ENCODE measurements around the gene TRIM65. TPM values are rescaled to one million over a fixed set of nuclear protein-coding genes. Genes with fewer than 3 reads are reported as not detected.

TRIM65 gene
- total RNA-seq, 1 donor, result 22.5 TPM

DNA sequence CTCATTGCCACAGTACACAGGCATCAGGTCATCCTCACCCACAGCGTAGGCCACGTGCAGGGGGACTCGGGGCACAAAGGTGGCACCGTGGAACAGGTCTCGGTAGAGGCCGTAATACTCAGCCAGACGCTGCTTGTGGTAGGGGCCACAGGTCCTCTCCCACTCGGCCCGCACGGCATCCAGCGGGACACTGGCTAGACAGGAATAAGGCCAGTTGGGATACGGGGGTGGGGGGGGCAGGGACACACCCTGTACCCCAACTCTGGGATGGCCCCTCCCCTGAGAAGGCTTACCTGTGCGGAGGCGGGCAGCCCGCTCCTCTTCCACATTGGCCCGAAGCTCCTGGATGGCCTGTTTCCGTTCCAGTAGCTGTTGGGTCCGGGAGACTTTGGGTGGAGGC, 5.0 kb upstream of the TRIM65 start:
- TF ChIP-seq, protein P1, sequence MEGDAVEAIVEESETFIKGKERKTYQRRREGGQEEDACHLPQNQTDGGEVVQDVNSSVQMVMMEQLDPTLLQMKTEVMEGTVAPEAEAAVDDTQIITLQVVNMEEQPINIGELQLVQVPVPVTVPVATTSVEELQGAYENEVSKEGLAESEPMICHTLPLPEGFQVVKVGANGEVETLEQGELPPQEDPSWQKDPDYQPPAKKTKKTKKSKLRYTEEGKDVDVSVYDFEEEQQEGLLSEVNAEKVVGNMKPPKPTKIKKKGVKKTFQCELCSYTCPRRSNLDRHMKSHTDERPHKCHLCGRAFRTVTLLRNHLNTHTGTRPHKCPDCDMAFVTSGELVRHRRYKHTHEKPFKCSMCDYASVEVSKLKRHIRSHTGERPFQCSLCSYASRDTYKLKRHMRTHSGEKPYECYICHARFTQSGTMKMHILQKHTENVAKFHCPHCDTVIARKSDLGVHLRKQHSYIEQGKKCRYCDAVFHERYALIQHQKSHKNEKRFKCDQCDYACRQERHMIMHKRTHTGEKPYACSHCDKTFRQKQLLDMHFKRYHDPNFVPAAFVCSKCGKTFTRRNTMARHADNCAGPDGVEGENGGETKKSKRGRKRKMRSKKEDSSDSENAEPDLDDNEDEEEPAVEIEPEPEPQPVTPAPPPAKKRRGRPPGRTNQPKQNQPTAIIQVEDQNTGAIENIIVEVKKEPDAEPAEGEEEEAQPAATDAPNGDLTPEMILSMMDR (IDR thresholded peaks at IDR 0.05; ENCODE audit: insufficient read depth, low read depth, low read length), result no peak
- H3K4me3 ChIP-seq (ENCODE audit: low read depth, low read length), result no peak overlapping the region
- no peak for DNase-seq (ENCODE audit: low read depth)

DNA sequence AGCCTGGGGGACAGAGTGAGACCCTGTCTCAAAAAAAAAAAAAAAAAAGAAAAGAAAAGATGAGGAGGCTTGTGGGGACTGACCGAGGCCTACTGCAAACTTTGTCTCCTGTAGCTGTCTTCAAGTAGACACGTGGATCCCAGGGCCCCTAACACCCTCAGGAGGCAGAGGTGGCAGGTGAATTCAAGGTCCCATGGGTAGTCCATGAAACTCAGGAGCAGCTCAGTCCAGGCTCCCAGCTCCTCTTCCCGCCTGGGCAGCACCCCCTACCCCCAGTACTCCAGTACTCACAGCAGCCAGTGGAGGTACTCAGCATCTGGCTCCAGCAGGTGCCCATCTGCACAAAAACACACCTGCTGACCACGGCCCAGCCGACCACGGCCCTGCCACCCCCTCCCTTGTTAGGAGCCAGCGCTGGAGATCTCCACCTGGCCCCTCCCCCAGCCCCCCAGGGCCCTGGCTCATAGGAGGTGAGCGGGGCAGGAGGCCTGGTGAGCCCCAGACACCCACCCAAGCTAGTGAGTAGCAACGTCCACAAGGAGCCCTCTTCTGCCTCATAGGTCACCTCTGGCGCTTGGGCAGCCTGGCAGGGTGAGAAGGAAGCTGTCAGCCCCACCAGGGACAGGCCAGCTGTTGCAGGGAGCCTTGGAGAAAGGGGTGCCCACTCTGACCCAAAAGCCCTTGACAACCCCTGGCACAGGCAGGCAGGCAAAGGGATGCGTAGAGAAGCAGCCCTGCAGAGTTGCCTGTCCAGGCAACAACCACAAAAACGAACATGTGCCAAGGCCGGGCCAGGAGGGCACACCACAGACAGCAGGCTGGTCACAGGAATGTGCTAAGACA, 4.2 kb upstream of the TRIM65 start:
- H3K4me3 ChIP-seq (ENCODE audit: low read depth, low read length), result no peak overlapping the region
- TF ChIP-seq, protein P1 (IDR thresholded peaks at IDR 0.05; ENCODE audit: insufficient read depth, low read depth, low read length), result no peak
- DNase-seq (ENCODE audit: low read depth), result no peak

DNA sequence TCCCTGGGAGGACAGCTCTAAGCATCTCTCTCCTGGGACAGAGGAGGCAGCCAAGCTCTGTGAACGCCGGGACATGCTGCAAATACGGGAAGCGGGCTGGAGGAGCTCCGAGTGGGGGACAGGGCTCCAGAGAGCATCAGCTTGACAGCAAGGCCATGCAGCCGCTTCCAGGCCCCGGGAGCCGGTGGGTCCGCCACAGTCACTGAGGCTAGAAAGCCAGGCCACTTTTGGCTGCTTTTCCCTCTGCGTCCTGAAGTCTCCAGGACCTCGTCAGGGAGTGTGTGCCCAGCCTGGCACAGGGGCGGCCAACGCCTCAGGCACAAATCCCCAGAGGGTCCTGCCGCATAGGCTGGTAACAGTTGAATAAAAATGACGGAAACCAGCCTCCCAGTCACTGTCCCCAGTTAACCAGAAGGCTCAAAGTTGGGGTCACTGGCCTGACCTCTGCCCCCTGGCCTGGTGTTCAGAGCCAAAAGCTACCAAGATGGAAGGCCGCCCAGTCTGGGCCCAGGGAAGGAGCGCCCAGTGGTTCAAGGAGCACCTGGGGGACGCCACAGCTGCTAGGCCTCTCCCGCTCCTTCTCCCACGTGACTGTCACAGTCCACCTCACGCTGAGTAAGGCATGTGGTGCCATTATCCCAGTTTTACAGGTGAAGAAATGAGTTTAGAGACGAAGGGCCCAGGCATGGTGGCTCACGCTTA, 3.2 kb upstream of the TRIM65 start:
- TF ChIP-seq, protein P1 (IDR thresholded peaks at IDR 0.05; ENCODE audit: insufficient read depth, low read depth, low read length), result no peak
- DNase-seq (ENCODE audit: low read depth), result no peak
- no peak overlapping the region for H3K4me3 ChIP-seq (ENCODE audit: low read depth, low read length)

DNA sequence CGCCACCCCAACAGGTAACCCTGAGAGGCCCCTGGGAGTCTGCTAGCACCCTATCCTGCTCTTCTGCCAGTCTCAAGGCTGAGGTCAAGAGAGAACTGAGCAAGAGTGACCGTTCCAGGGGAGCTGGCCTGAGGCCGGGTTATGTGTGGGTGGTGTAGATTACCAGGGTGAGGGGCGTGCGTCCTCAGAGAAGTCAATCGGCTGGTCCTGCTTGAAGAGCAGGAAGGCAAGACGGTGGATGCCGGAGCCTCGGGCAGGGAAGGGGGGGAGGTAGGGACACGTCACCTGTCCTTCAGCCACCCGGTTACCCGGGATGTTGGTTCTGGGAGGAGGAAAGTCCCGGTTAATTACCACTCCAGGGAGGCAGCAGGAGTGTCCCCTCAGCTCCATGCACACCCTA, 2.6 kb upstream of the TRIM65 start:
- TF ChIP-seq, protein P1 (IDR thresholded peaks at IDR 0.05; ENCODE audit: insufficient read depth, low read depth, low read length), result no peak
- H3K4me3 ChIP-seq (ENCODE audit: low read depth, low read length), result no peak overlapping the region
- DNase-seq (ENCODE audit: low read depth), result no peak

DNA sequence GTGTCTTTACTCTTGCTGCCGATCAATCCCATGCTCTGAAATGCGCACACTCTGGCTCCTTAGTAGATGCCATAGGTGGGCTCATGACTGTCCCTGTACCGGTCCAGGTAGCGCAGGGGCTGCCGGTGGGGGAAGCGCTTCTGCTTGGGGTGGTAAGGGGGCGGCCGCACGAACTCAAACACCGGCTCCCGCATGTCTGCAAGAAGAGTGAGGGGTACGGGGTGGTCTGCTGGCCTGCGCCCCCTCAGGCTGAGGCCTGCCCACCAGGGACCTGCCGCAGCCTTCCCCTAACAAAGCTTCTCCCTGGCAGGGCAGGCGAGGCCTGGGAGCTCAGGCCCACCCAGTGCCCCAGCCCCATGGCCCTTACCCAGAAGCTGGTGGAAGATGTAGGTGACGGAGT, 2.0 kb upstream of the TRIM65 start:
- no peak for DNase-seq (ENCODE audit: low read depth)
- TF ChIP-seq, protein P1 (IDR thresholded peaks at IDR 0.05; ENCODE audit: insufficient read depth, low read depth, low read length), result no peak
- no peak overlapping the region for H3K4me3 ChIP-seq (ENCODE audit: low read depth, low read length)

DNA sequence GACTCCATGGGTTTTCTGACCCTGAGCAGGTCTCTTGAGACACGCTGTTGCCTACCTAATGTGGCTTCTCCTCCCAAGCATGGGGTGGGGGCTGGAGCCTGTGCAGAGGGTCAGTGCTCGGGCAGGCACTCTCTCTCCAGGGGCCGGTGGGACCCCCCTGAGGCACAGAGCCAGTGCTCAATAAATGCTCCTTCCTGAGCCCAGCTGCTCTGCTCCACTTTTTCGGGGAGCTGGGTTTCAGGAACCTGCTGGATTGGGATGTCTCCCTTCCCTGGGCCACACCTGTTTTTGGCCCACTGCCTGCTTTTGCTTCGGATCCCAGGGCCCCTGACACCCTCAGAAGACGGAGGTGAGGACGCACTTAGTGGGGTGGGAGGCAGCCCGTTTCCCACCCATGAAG, 1.3 kb upstream of the TRIM65 start:
- no peak overlapping the region for H3K4me3 ChIP-seq (ENCODE audit: low read depth, low read length)
- TF ChIP-seq, protein P1 (IDR thresholded peaks at IDR 0.05; ENCODE audit: insufficient read depth, low read depth, low read length), result no peak
- no peak for DNase-seq (ENCODE audit: low read depth)
